Measurements from ENCODE around the gene EPS15.

EPS15 gene

GRCh38 chr1:51425273-51425672, 93.8 kb downstream of the EPS15 start:
- Histone ChIP-seq H3K27me3 (replicated peaks) (no peaks in the 10 kb centered on the region), H3K4me3 (ENCODE audit: low read depth, low read length) (no peak overlapping the region), H3K36me3 (replicated peaks) (no peaks in the 10 kb centered on the region), H3K27ac (no peak overlapping the region)
- DNase-seq: no peak
- in situ Hi-C loops (cut with HindIII; ENCODE audit: low pct_ligation_motif_present, low sequenced_read_pairs): no loop called here
- TF ChIP-seq, protein P1, sequence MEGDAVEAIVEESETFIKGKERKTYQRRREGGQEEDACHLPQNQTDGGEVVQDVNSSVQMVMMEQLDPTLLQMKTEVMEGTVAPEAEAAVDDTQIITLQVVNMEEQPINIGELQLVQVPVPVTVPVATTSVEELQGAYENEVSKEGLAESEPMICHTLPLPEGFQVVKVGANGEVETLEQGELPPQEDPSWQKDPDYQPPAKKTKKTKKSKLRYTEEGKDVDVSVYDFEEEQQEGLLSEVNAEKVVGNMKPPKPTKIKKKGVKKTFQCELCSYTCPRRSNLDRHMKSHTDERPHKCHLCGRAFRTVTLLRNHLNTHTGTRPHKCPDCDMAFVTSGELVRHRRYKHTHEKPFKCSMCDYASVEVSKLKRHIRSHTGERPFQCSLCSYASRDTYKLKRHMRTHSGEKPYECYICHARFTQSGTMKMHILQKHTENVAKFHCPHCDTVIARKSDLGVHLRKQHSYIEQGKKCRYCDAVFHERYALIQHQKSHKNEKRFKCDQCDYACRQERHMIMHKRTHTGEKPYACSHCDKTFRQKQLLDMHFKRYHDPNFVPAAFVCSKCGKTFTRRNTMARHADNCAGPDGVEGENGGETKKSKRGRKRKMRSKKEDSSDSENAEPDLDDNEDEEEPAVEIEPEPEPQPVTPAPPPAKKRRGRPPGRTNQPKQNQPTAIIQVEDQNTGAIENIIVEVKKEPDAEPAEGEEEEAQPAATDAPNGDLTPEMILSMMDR (IDR thresholded peaks at IDR 0.05; ENCODE audit: low read depth, low read length, missing control alignments): no peak

DNA sequence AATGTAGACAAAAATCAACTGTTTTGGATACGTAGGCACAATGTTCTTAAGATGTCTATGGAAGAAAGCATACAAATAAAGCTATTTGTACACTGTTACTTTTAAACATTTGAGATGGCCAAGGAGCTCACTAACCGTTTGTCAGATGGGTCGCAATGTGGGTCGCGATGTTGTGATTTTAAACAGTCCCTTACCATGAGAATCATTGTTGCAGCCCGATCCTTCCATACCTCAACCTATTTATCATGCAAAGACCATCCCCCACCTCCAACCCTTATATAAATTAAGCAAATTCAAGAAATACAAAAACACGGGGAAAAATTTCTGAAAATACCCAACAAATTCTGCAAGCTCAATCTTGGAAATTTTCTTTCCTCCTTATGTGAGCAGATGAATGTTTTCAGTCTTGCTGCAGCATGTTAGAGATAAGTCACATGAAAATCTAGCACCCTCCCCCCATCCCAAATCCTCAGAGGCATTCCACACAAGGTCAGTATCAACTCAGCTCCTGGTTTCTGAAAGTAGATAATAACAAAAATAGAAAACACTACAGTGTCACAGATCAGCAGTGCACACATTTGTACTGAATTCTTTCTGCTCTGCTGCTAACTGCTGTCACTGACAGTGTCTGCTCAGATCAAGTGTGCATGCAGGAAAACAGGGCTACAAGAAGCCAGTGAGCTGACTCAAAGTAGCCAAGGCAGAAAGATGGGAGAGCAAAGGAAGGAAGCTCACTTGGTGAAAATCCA, 95.8 kb downstream of the EPS15 start:
- in situ Hi-C loops (cut with HindIII; ENCODE audit: low pct_ligation_motif_present, low sequenced_read_pairs): no loop called here
- Histone ChIP-seq H3K27me3 (replicated peaks) (no peaks in the 10 kb centered on the region), H3K36me3 (replicated peaks) (no peaks in the 10 kb centered on the region), H3K27ac (no peak overlapping the region), H3K4me3 (ENCODE audit: low read depth, low read length) (no peak overlapping the region)
- peak; percentile 18 for DNase-seq
- TF ChIP-seq, protein P1 (IDR thresholded peaks at IDR 0.05; ENCODE audit: low read depth, low read length, missing control alignments): no peak

DNA sequence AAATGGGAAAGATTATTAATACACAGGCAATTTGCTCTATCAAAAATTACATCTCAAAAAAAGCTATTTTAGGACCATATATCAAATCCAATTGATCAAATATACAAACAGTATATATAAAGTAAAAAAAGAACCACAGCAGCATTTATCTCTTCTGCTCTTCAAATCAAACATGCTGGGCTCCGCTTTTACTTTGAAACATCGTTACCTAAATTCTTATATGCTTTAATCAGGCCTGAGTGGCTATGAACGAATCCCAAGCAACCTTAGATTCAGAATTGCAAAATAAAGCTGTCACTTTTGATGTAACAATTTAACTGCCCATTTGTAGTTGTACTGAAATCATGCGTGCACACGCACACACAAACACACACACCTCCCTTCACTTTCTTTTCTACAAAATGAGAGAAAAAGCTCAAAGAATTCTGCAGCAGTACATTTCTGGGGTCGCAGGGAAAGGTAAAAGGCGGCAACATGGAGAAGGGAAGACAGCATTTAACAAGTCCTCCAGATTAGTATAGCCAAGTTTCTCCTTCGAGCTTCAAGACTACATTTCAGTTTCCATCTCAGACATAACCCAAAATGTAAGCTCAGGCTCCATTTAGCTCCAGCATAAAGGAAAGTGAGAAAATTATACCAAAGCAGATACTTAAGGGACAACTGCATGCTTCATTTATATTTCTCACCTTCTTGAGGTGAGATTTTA, 96.5 kb downstream of the EPS15 start:
- H3K36me3 ChIP-seq (replicated peaks): no peaks in the 10 kb centered on the region
- DNase-seq: no peak
- H3K4me3 ChIP-seq (ENCODE audit: low read depth, low read length): no peak overlapping the region
- H3K27ac ChIP-seq: no peak overlapping the region
- no peaks in the 10 kb centered on the region for H3K27me3 ChIP-seq (replicated peaks)
- TF ChIP-seq, protein P1 (IDR thresholded peaks at IDR 0.05; ENCODE audit: low read depth, low read length, missing control alignments): no peak
- in situ Hi-C loops (cut with HindIII; ENCODE audit: low pct_ligation_motif_present, low sequenced_read_pairs): no loop called here

DNA sequence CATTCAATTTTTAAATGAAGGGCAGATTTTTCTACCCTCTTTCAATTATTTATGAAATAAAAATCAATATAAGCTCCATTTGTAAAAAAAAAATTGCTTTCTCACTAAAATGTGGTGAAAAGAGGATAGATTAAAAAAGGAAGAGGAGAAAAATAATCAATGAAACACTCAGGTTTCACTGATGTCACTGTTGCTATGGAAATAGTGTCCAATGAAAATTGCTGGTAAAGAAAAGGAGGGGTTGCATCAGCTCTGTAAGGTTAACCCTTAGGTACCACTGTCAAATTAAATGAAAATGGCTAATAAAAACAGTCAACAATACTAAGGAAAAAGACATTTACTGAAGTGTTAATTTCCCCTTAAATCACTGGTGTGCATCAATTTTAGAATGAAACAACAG, 97.1 kb downstream of the EPS15 start:
- Histone ChIP-seq H3K27me3 (replicated peaks) (no peaks in the 10 kb centered on the region), H3K36me3 (replicated peaks) (no peaks in the 10 kb centered on the region), H3K4me3 (ENCODE audit: low read depth, low read length) (no peak overlapping the region), H3K27ac (no peak overlapping the region)
- peak; percentile 22 for DNase-seq
- in situ Hi-C loops (cut with HindIII; ENCODE audit: low pct_ligation_motif_present, low sequenced_read_pairs): no loop called here
- TF ChIP-seq, protein P1 (IDR thresholded peaks at IDR 0.05; ENCODE audit: low read depth, low read length, missing control alignments): no peak

- Histone ChIP-seq H3K27ac (no peak overlapping the region), H3K27me3 (replicated peaks) (no peaks in the 10 kb centered on the region), H3K36me3 (replicated peaks) (no peaks in the 10 kb centered on the region), H3K4me3 (ENCODE audit: low read depth, low read length) (no peak overlapping the region)
- TF ChIP-seq, protein P1 (IDR thresholded peaks at IDR 0.05; ENCODE audit: low read depth, low read length, missing control alignments): no peak
- no peak for DNase-seq
- in situ Hi-C loops (cut with HindIII; ENCODE audit: low pct_ligation_motif_present, low sequenced_read_pairs): no loop called here
These were observed 98.0 kb downstream of the EPS15 start for GRCh38 chr1:51420867-51421627.

Data from brain microvascular endothelial cell (primary cell).